Measurements from ENCODE around the gene SSTR3.

- no peak for TF ChIP-seq POLR2A (IDR thresholded peaks at IDR 0.05)
- TF ChIP-seq CTCF (IDR thresholded peaks at IDR 0.05): no peak
Measured at GRCh38 chr22:37239336-37240239, 27.3 kb upstream of the SSTR3 start.
